ENCODE data around the gene PSD4. TPM values are rescaled to one million over a fixed set of nuclear protein-coding genes. Genes with fewer than 3 reads are reported as not detected.
A peak's percentile ranks its signal among the peaks of the same experiment; 100 is the strongest.

Gene PSD4
- polyA plus RNA-seq, 5 donors, result 13.1 to 20.9 (median 19.2) TPM

GRCh38 chr2:113182471-113183260, 8.9 kb downstream of the PSD4 start:
- no peak for DNase-seq

GRCh38 chr2:113183264-113183663, 9.5 kb downstream of the PSD4 start:
- no peak for DNase-seq

- DNase-seq, result no peak
These were observed 9.9 kb downstream of the PSD4 start for GRCh38 chr2:113183703-113184102.

GRCh38 chr2:113184531-113185230, 10.9 kb downstream of the PSD4 start:
- DNase-seq, result no peak

- no peak for DNase-seq
These were observed 12.1 kb downstream of the PSD4 start for GRCh38 chr2:113185664-113186432.

- no peak for DNase-seq
These were observed 12.6 kb downstream of the PSD4 start for GRCh38 chr2:113186433-113186796.

- DNase-seq, result no peak
These were observed 14.0 kb downstream of the PSD4 start for GRCh38 chr2:113187771-113188170.

GRCh38 chr2:113190871-113191270, 17.1 kb downstream of the PSD4 start:
- DNase-seq, result no peak

- DNase-seq, result no peak
These were observed 18.8 kb downstream of the PSD4 start for GRCh38 chr2:113192459-113193100.

- no peak for DNase-seq
These were observed 22.2 kb downstream of the PSD4 start for GRCh38 chr2:113195923-113196501.

GRCh38 chr2:113196839-113197238, 23.1 kb downstream of the PSD4 start:
- DNase-seq, result no peak

- DNase-seq, result no peak
These were observed 23.7 kb downstream of the PSD4 start for GRCh38 chr2:113197347-113198047.

GRCh38 chr2:113198048-113198789, 24.4 kb downstream of the PSD4 start:
- no peak for DNase-seq

GRCh38 chr2:113198790-113199612, 25.2 kb downstream of the PSD4 start:
- peak; percentile 74 to 76 for DNase-seq

GRCh38 chr2:113200236-113200635, 26.5 kb downstream of the PSD4 start:
- no peak for DNase-seq

GRCh38 chr2:113200736-113201490, 27.1 kb downstream of the PSD4 start:
- no peak for DNase-seq

- no peak for DNase-seq
These were observed 27.9 kb downstream of the PSD4 start for GRCh38 chr2:113201496-113202304.

All from right lung (tissue), 5 donors.